Cardiac muscle cell (in vitro differentiated cells and primary cell): ENCODE results near the gene STARD6. TPM values are rescaled to one million over a fixed set of nuclear protein-coding genes. Genes with fewer than 3 reads are reported as not detected.
A peak's percentile ranks its signal among the peaks of the same experiment; 100 is the strongest.

ENCODE experiments used
- DNase-seq, 2 donors: peaks; one replicate each; pipeline versions ENCODE4 v3.0.0 to v3.0.0-alpha.2; 2010 to 2017; ENCODE audit warnings: low read depth in 1 of 2, low spot score in 1 of 2
- H3K27ac ChIP-seq: fragments of 200-600 bp; sonication (generic); 2 replicates; pipeline ENCODE4 v1.5.1; 2016
- H3K27me3 ChIP-seq: fragments of 200-600 bp; sonication (generic); 2 replicates; pipeline ENCODE4 v1.6.0; 2016; ENCODE audit warnings: control low read depth
- H3K36me3 ChIP-seq: fragments of 200-600 bp; sonication (generic); 2 replicates; pipeline ENCODE4 v1.5.1; 2016; ENCODE audit warnings: control low read depth
- H3K4me1 ChIP-seq: fragments of 200-600 bp; sonication (generic); 2 replicates; pipeline ENCODE4 v1.8.1; 2017; ENCODE audit warnings: low read depth, mild to moderate bottlenecking, mixed run types
- H3K4me3 ChIP-seq: fragments of 200-600 bp; sonication (generic); 2 replicates; pipeline ENCODE4 v1.5.1; 2016; ENCODE audit warnings: mild to moderate bottlenecking
- H3K9me3 ChIP-seq: fragments of 200-600 bp; sonication (generic); 2 replicates; pipeline ENCODE4 v1.5.1; 2017; ENCODE audit warnings: low read depth, mild to moderate bottlenecking, control low read depth
- CTCF ChIP-seq: IDR thresholded peaks from 2 replicates; pipeline ENCODE4 v1.5.1; 2012; ENCODE audit warnings: low read depth, mild to moderate bottlenecking, low read length
- polyA plus RNA-seq: library from polyadenylated mRNA; unstranded; fragments of >200 nt; fragmentation: Nextera tagmentation; extraction: Ambion mirVana; gene quantifications from 2 replicates; pipeline ENCODE4 v1.2.1, GENCODE V29; 2016
- total RNA-seq: library from RNA; depleted of rRNA; stranded (reverse); fragments of >200 nt; gene quantifications from 2 replicates; pipeline ENCODE4 v1.2.3, GENCODE V29; 2016

STARD6 gene
- total and polyA plus RNA-seq, 2 experiments from 2014 or later, result not detected

DNA sequence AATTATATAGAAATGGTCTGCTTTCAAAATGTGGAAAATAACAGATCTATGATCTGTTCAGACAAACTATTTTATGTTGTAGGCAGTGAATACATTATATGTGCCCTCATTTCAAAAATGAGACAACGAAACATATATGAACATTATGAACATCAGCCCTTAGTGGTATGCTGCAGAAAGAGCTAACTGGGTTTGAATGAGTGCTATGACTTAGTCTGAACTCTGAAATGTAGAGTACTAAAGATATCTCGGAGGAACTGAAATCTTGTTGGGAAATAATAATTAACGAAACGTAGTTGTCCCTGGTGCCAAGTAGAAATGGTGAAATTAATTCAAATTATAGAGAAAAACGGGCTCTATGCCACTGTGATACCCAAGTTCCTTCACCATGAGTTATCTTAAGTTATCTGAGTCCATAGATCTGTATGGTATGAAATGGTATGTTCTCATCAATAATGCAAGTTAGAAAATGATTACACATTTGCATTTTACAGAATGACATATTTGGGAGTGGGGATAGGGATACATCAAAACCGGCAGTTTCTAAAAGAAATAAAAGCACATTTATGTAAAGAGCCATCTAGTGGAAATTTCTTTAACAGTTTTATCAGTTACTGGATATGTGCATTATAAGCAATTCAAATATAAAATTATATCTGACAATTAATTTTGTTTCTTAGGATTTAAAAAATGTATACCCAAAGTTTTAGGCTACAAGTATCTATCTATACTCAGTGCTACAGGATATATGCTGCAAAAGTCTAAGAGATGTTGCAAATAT is 26.7 kb downstream of the STARD6 start:
- Histone ChIP-seq H3K36me3 (no peaks in the 10 kb centered on the region), H3K4me3 (no peak overlapping the region), H3K27me3 (no peaks in the 10 kb centered on the region), H3K27ac (no peak overlapping the region), H3K4me1 (no peaks in the 10 kb centered on the region), H3K9me3 (no peaks in the 10 kb centered on the region)
- DNase-seq, result no peak
- TF ChIP-seq CTCF, result peak; percentile 21

GRCh38 chr18:54329787-54330186 is 27.9 kb downstream of the STARD6 start:
- Histone ChIP-seq H3K4me3 (no peak overlapping the region), H3K4me1 (no peaks in the 10 kb centered on the region), H3K27me3 (no peaks in the 10 kb centered on the region), H3K27ac (no peak overlapping the region), H3K9me3 (no peaks in the 10 kb centered on the region), H3K36me3 (no peaks in the 10 kb centered on the region)
- TF ChIP-seq CTCF, result no peak
- no peak for DNase-seq

- DNase-seq, result no peak
- Histone ChIP-seq H3K9me3 (no peaks in the 10 kb centered on the region), H3K36me3 (no peaks in the 10 kb centered on the region), H3K4me3 (no peak overlapping the region), H3K27ac (no peak overlapping the region), H3K4me1 (no peaks in the 10 kb centered on the region), H3K27me3 (no peaks in the 10 kb centered on the region)
- no peak for TF ChIP-seq CTCF
Measured at GRCh38 chr18:54327818-54328217, 29.8 kb downstream of the STARD6 start.

GRCh38 chr18:54323970-54324369 is 33.7 kb downstream of the STARD6 start:
- no peaks in the 10 kb centered on the region for H3K4me1 ChIP-seq
- no peaks in the 10 kb centered on the region for H3K27me3 ChIP-seq
- no peaks in the 10 kb centered on the region for H3K36me3 ChIP-seq
- H3K27ac ChIP-seq, result no peak overlapping the region
- TF ChIP-seq CTCF, result no peak
- H3K4me3 ChIP-seq, result no peak overlapping the region
- H3K9me3 ChIP-seq, result no peaks in the 10 kb centered on the region
- DNase-seq, result no peak

- no peak for DNase-seq
- TF ChIP-seq CTCF, result no peak
- H3K27me3 ChIP-seq, result no peaks in the 10 kb centered on the region
- no peak overlapping the region for H3K4me3 ChIP-seq
- H3K36me3 ChIP-seq, result no peaks in the 10 kb centered on the region
- no peak overlapping the region for H3K27ac ChIP-seq
- no peaks in the 10 kb centered on the region for H3K4me1 ChIP-seq
- no peaks in the 10 kb centered on the region for H3K9me3 ChIP-seq
Measured at GRCh38 chr18:54323561-54323960, 34.1 kb downstream of the STARD6 start.
